Measurements from ENCODE around the gene CCDC107.

- TF ChIP-seq CTCF (IDR thresholded peaks at IDR 0.05) (no peak), POLR2A (IDR thresholded peaks at IDR 0.05) (no peak), POLR2AphosphoS5 (IDR thresholded peaks at IDR 0.05; ENCODE audit: insufficient read depth in 1 of 2, low read depth in 1 of 2) (no peak)
These were observed 9.8 kb downstream of the CCDC107 start for GRCh38 chr9:35667939-35668338.
